ENCODE results near the gene RPL12. TPM values are rescaled to one million over a fixed set of nuclear protein-coding genes. Genes with fewer than 3 reads are reported as not detected.
A peak's percentile ranks its signal among the peaks of the same experiment; 100 is the strongest.

The RPL12 gene
- total and polyA plus RNA-seq, 9 of the 15 experiments (the other 6 are each of a cell fraction or from before 2014, with no cell fraction given), result 1,614 to 4,558 (median 2,531) TPM

GRCh38 chr9:127398715-127399400 is 52.3 kb downstream of the RPL12 start:
- Histone ChIP-seq H2AFZ (ENCODE audit: low read depth, low read length) (no peak overlapping the region), H3K9me1 (ENCODE audit: control insufficient read depth, insufficient read depth, low read length) (no peaks in the 10 kb centered on the region), H3K4me1 (replicated peaks in 1 of 2; ENCODE audit: control insufficient read depth in 2 of 2, insufficient read depth in 2 of 2, low read length in 2 of 2) (peaks cover 17 to 37% of the 10 kb centered on the region in 2 experiments; a peak in 3 of 5 replicates), H3K9me3 (replicated peaks; ENCODE audit: control insufficient read depth, insufficient read depth, low read depth, low read length) (no peaks in the 10 kb centered on the region), H3K9ac (ENCODE audit: insufficient read depth in 1 of 2, low read depth in 2 of 2, low read length in 2 of 2) (0 out of 4 replicates have a peak overlapping the region, but pooled peaks of 1 of the 2 experiments have one; percentile 23), H3K36me3 (ENCODE audit: control insufficient read depth, insufficient read depth, low read length) (no peaks in the 10 kb centered on the region), H3K27me3 (ENCODE audit: control insufficient read depth in 2 of 2, insufficient read depth in 2 of 2, low read length in 2 of 2) (no peaks in the 10 kb centered on the region; a peak in 1 of 5 replicates), H4K20me1 (replicated peaks; ENCODE audit: control insufficient read depth, insufficient read depth, low read length) (peaks cover 4% of the 10 kb centered on the region; the same call in 1 of the 2 replicates), H3K4me3 (no peak overlapping the region), H3K27ac (ENCODE audit: extremely low read depth, low read depth, low read length) (no peak overlapping the region), H3K79me2 (ENCODE audit: control insufficient read depth, insufficient read depth, low read length) (no peaks in the 10 kb centered on the region), H3K4me2 (ENCODE audit: insufficient read depth, low read length) (no peak overlapping the region)
- 80% methylated on average over 13 of the region's 13 CpGs for WGBS (ENCODE audit: insufficient coverage, low coverage, missing lambda C conversion rate)
- BruUV-seq (replicated peaks), result TSS peak; percentile 40
- in situ Hi-C loops (cut with MboI) (no loop called here), intact Hi-C loops (cut with micrococcal nuclease) (loop anchor here (5.0 kb wide), 1 partner anchor 182 kb away; no protein-coding TSS in a partner anchor)
- POLR2A ChIA-PET, result interaction anchor here (0.5 to 1.6 kb wide), 7 partner anchors 19 to 511 kb away, joined by 3 to 10 read pairs (median 3); no protein-coding TSS in a partner anchor
- no peak for FAIRE-seq
- ATAC-seq, result no peak
- CTCF ChIA-PET (ENCODE audit: low intra/inter-chr PET ratio), result interaction anchor here (0.6 kb wide), 1 partner anchor 199 kb away, joined by 3 read pairs; no protein-coding TSS in a partner anchor
- DNase-seq (ENCODE audit: extremely low read depth in 1 of 4, low spot score in 3 of 4), result no peak
- no peak for TF ChIP-seq ELK1 (CRISPR knock-in tag; IDR thresholded peaks at IDR 0.05)

Data from K562 (cell line).